HFFc6 (cell line): Measurements from ENCODE around the gene MAEA. TPM values are rescaled to one million over a fixed set of nuclear protein-coding genes. Genes with fewer than 3 reads are reported as not detected.
"Not testable (repeated sequence)": the region's sequence is repeated elsewhere in the genome, so short reads cannot be mapped to it uniquely, and the experiment has no call there.

Experiments used
- DNase-seq: peaks from one replicate; pipeline ENCODE4 v3.0.0-alpha.2; 2018
- H3K27ac Mint-ChIP-seq: 2 replicates; pipeline ENCODE4 v1.8.0; 2020; ENCODE audit warnings: mild to moderate bottlenecking, mixed read lengths
- H3K27me3 Mint-ChIP-seq: 2 replicates; pipeline ENCODE4 v1.8.0; 2021; ENCODE audit warnings: mild to moderate bottlenecking, moderate library complexity, mixed read lengths; ENCODE audit not compliant: insufficient read depth
- H3K36me3 Mint-ChIP-seq: 2 replicates; pipeline ENCODE4 v1.8.0; 2021; ENCODE audit warnings: low read depth, mixed read lengths
- H3K4me1 Mint-ChIP-seq: 2 replicates; pipeline ENCODE4 v1.8.0; 2020; ENCODE audit warnings: low read depth, mixed read lengths
- H3K4me3 Mint-ChIP-seq: 2 replicates; pipeline ENCODE4 v1.8.0; 2020; ENCODE audit warnings: mild to moderate bottlenecking, moderate library complexity, mixed read lengths
- H3K9me3 Mint-ChIP-seq: 2 replicates; pipeline ENCODE4 v1.8.0; 2020; ENCODE audit warnings: mild to moderate bottlenecking, mixed read lengths
- total RNA-seq, 6 experiments: library from RNA; stranded (reverse); fragmentation: NEBNext Ultra II Directional; extraction: Animal tissue kit (Norgen Biotek cat#: 25700); gene quantifications; 2 replicates in 1 of 6; 3 replicates in 5 of 6; pipeline ENCODE4 v1.2.3, GENCODE V29; 2021
- TF ChIP-seq, protein P1 (sequence below): fragments of 200-600 bp; sonication (generic); IDR thresholded peaks from 2 replicates; pipeline ENCODE4 v1.5.0; 2021; ENCODE audit warnings: antibody characterized with exemption, mild to moderate bottlenecking

The MAEA gene
- total RNA-seq, 6 experiments from 2014 or later: 56.0 to 65.4 (median 60.6) TPM

DNA sequence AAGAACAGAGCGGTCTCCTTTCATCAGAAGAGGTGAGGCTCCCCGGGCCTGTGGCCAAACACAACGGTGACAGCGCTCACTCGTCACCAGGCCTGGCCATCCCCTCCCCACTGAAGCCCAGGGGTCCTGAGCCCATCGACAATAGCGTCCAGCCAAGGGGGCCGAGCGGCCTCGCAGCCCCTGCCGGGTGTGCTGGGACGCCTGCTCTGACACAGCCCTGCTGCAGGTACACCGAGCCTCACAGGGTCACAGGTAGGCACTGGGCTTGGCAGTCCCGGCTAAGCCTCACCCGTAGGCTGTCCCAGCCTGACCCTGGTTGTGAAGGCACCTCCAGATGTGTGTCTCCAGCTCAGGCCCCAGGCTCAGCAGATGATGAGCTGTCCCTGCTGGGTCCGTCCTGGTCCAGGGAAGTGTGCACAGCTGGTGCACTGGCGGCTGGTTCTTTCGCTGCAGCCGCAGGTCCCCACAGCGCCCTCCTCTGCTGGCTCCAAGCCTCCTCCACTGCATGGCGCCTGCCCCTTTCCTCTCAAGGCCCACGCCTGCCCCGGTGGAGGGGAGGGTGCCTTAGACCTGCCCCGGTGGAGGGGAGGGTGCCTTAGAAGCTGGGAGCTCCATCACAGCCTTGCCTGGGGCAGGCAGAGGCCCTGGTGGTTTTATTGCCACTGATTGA is 78.9 kb downstream of the MAEA start:
- peaks cover 6% of the 10 kb centered on the region for H3K36me3 Mint-ChIP-seq
- H3K4me1 Mint-ChIP-seq: no peaks in the 10 kb centered on the region
- no peaks in the 10 kb centered on the region for H3K27me3 Mint-ChIP-seq
- no peak overlapping the region for H3K4me3 Mint-ChIP-seq
- H3K9me3 Mint-ChIP-seq: no peaks in the 10 kb centered on the region
- H3K27ac Mint-ChIP-seq: no peak overlapping the region
- DNase-seq: no peak
- TF ChIP-seq, protein P1, sequence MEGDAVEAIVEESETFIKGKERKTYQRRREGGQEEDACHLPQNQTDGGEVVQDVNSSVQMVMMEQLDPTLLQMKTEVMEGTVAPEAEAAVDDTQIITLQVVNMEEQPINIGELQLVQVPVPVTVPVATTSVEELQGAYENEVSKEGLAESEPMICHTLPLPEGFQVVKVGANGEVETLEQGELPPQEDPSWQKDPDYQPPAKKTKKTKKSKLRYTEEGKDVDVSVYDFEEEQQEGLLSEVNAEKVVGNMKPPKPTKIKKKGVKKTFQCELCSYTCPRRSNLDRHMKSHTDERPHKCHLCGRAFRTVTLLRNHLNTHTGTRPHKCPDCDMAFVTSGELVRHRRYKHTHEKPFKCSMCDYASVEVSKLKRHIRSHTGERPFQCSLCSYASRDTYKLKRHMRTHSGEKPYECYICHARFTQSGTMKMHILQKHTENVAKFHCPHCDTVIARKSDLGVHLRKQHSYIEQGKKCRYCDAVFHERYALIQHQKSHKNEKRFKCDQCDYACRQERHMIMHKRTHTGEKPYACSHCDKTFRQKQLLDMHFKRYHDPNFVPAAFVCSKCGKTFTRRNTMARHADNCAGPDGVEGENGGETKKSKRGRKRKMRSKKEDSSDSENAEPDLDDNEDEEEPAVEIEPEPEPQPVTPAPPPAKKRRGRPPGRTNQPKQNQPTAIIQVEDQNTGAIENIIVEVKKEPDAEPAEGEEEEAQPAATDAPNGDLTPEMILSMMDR: peak; percentile 25

DNA sequence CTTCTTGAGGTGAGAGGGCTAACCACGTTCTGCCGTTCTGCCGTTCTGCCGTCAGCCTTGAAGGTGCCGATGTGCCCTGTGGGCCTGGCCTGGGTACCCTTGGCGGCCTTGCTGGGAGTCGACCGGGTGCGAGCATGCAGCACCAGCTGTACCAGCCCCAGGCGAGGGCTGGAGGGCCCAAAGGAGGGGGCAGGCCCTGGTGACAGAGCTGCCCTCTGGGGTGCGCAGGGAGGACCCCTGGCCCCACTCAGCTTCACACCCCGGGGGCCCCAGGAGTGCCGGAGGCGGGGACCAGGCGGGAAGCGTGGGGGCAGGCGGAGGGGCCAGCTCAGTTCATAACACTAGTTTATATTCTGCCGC is 79.4 kb downstream of the MAEA start:
- H3K4me3 Mint-ChIP-seq: no peak overlapping the region
- no peak overlapping the region for H3K27ac Mint-ChIP-seq
- DNase-seq: no peak
- H3K4me1 Mint-ChIP-seq: no peaks in the 10 kb centered on the region
- H3K36me3 Mint-ChIP-seq: peaks cover 6% of the 10 kb centered on the region
- TF ChIP-seq, protein P1: no peak
- H3K27me3 Mint-ChIP-seq: no peaks in the 10 kb centered on the region; the same call in 1 of the 2 replicates
- no peaks in the 10 kb centered on the region for H3K9me3 Mint-ChIP-seq

DNA sequence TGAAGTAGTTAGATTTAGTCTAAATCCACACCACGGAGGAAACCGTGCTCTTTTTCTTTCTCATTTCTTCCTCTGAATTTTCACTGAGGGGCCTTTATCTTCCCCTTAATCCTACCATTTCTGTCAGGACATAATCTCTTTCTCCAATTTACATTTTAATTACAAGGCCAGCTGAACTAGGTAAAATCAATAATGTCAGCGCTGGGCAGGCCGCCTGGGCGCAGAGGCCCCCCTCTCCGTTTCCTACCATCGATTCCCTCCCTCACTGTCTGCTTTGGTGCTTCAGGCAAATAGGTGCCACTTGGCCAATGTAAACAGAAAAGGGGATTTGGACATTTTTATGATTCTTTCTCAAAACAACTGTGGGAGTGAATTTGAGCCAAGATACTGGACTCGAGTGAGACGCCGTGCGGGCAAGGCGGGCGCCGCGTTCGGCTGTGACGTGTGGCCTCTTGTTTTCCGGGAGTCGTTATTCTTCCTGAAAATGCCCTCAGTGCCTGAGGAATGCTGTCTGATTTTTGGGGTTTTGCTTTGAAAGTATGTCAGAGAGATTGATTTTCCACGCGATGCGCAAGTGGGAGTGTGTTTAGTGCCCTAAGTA is 79.9 kb downstream of the MAEA start:
- H3K4me1 Mint-ChIP-seq: no peaks in the 10 kb centered on the region
- H3K27ac Mint-ChIP-seq: no peak overlapping the region
- no peak for DNase-seq
- H3K9me3 Mint-ChIP-seq: no peaks in the 10 kb centered on the region
- no peak overlapping the region for H3K4me3 Mint-ChIP-seq
- TF ChIP-seq, protein P1: no peak
- no peaks in the 10 kb centered on the region; the same call in 1 of the 2 replicates for H3K27me3 Mint-ChIP-seq
- H3K36me3 Mint-ChIP-seq: peaks cover 6% of the 10 kb centered on the region

GRCh38 chr4:1370321-1371124 is 80.8 kb downstream of the MAEA start:
- Mint-ChIP-seq H3K9me3 (no peaks in the 10 kb centered on the region), H3K4me3 (no peak overlapping the region), H3K27me3 (no peaks in the 10 kb centered on the region; the same call in 1 of the 2 replicates), H3K4me1 (no peaks in the 10 kb centered on the region), H3K36me3 (peaks cover 6% of the 10 kb centered on the region), H3K27ac (no peak overlapping the region)
- DNase-seq: no peak
- TF ChIP-seq, protein P1: no peak

- DNase-seq: no peak
These were observed 81.8 kb downstream of the MAEA start for GRCh38 chr4:1371176-1372165.

GRCh38 chr4:1372576-1372975 is 82.9 kb downstream of the MAEA start:
- H3K27me3 Mint-ChIP-seq, H3K4me1 Mint-ChIP-seq, H3K36me3 Mint-ChIP-seq, H3K27ac Mint-ChIP-seq, H3K4me3 Mint-ChIP-seq, H3K9me3 Mint-ChIP-seq, DNase-seq: not testable (repeated sequence)

More at GRCh38 chr4:1371176-1372165, 81.8 kb downstream of the MAEA start:
- H3K4me1 Mint-ChIP-seq: no peaks in the 10 kb centered on the region
- peaks cover 6% of the 10 kb centered on the region for H3K36me3 Mint-ChIP-seq
- no peaks in the 10 kb centered on the region; the same call in 1 of the 2 replicates for H3K27me3 Mint-ChIP-seq
- H3K27ac Mint-ChIP-seq: no peak overlapping the region
- no peaks in the 10 kb centered on the region for H3K9me3 Mint-ChIP-seq
- TF ChIP-seq, protein P1: no peak
- H3K4me3 Mint-ChIP-seq: no peak overlapping the region
